ENCODE measurements around the gene ARHGAP8.
"Not testable (repeated sequence)": the region's sequence is repeated elsewhere in the genome, so short reads cannot be mapped to it uniquely, and the experiment has no call there.

ARHGAP8 gene

DNA sequence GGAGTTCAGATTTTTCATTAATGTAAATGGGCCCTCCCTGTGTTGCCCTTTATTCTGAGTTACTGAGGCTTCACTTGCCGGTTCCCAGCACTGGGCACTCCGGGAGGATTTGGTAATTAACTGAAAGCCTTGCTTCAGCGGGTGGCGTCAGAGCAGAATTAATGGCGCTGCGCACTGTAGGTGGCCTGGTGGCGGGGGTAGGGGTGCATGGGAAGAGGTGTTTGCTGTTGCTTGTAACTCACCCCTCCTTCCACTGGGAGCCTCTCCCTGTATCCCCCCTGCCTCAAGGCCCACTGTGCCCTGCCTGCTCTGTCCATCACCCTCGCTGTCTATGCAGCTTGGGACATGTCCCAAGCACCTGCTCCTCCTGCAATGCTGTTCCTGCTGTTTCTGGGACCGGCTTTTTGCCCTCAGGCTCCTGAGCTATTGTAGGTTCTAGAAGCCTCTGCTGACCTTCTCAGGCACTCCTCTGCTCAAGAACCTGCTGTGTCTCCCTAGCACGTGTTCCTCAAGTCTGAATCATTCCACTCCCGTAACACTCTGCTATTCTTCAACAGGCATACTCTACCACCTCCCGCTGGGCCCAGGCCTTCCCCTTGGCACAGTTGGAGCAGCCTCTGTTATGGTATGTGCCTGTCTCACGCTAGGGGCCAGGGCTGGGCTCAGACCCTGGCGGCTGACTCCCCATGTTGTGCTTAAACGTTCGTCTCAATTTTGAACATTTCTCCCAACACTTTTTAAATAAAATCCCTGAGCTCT, 24.4 kb downstream of the ARHGAP8 start:
- no peak for DNase-seq

DNA sequence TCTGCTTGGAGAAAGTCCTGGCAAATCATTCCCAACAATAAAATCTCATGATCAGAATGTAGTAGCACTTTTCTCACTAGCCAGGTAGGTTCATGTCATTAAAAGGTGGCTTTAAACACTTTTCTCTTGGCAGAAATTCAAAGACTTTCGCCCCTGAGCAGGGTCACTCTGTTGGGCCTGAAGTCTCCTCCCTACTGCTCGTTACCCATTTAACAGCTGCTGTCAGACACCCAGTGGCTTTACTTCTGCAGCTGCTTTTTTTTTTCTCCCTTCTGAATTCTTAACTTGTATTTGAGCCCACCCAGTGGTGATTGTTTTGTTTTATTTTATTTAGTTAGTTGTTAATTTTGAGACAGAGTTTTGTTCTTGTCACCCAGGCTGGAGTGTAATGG, 25.0 kb downstream of the ARHGAP8 start:
- no peak for DNase-seq

DNA sequence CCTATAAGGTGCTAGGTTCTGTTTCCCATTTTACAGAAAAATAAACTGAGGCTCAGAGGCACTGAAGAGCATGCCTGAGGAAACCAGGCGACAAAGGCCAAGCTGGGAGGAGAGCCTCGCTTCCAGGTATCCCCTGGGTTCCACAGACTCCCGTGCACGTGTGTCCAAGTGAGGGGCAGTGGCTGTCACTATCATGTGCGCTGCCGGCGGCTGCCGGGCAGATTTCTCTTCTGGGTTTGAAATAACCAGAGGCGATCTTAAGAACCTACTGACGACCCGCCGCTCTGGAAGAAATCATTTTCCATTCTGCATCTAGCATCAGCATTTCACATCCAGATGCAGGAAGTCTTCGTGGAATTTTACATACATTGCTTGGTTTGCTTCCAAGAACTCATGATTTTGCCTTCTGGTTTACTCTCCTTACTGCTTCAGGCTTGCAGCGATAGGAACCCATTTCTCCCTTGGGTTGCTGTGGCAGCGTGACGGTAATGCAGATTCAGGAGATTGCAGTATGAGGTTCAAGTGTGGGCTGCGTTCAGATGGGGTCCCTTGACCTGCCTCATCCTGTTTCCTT, 28.6 kb downstream of the ARHGAP8 start:
- DNase-seq: no peak

DNA sequence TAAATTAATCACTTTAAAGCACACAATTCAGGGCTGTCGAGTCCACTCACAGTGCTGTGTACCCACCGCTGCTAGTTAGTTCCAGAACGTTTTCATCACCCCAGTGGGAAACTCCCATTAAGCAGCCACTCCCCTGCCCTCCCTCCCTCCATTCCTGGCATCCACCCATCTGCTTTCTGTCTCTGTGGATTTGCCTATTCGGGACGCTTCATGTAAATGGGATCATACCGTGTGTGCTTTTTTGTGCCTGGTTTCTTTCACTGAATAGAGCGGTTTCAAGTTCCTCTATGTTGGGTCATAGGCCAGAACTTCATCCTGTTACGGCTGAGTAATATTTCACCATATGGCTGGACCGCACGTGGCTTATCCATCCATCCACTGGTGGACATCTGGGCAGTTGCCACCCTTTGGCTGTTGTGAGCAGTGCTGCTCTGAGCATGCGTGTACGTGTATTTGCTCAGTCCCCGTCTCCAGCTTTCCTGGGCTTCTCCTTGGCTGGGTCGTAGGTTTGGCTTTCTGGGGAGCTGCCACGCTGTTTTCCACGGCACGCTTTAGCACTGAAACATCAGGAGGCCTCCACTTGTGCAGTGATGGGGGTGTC, 30.1 kb downstream of the ARHGAP8 start:
- DNase-seq: no peak

DNA sequence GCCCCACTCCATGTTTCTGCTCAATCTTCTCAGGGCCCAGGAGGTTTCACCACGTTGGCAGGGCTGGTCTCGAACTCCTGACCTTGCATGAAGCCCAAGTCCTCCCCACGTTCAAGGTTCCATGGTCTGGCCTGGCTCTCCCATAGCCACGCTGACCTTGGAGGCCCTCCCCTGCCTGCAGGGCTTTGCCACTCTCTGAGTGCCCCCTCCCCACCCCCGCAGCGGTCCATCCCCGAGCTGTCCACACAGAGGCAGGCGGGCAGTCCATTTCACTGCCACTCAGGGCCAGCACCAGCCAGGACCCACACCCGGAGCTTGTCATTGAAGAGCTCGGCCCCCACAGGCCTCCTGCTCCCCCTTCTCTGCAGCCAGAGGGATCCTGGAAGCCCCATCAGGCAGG, 30.7 kb downstream of the ARHGAP8 start:
- DNase-seq: no peak

DNA sequence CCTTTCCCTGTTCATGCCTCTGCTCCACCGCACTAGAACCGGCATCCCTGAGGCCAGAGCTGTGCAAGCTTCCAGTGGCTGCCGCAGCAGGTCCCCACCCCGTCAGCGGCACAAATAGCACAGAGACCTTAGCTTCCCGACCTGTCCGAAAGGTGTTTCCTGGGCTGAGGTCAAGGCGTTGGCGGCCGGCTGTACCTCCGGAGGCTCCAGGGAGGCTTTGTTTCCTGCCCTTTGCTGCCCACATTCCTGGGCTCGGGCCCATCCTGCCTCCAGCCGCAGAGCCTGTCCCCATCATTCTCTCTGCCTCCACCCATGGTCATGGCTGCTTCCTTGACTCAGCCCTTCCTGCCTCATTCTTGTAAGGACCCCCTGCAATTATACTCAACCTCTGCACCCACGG, 31.2 kb downstream of the ARHGAP8 start:
- DNase-seq: no peak

DNA sequence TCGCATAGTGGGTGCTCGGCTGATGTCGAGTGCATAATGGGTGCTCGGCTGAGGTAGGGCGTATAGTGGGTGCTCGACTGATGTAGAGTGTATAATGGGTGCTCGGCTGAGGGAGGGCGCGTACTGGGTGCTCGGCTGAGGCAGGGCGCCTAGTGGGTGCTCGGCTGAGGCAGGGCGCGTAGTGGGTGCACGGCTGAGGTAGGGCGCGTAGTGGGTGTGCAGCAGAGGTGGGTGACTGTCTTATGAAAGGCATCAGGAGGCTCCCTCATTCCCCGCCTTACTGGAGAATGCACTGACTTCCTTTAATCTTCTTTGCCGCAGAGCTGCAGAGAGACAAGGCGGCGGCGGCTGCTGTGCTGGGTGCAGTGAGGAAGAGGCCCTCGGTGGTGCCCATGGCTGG, 33.8 kb downstream of the ARHGAP8 start:
- no peak for DNase-seq

DNA sequence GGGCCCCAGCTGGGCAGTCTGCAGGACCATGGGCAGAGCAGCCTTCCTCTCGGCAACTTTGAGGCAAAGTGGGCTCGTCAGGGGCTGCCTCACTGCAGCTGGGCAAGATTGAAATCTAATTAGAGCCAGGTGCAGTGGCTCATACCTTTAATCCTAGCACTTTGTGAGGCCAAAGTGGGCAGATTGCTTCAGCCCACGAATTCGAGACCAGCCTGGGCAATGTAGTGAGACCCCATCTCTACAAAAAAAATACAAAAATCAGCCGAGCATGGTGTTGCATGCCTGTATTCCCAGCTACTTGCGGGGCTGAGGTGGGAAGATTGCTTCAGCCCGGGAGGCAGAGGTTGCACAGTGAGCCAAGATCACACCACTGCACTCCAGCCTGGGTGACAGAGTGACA, 34.2 kb downstream of the ARHGAP8 start:
- no peak for DNase-seq

DNA sequence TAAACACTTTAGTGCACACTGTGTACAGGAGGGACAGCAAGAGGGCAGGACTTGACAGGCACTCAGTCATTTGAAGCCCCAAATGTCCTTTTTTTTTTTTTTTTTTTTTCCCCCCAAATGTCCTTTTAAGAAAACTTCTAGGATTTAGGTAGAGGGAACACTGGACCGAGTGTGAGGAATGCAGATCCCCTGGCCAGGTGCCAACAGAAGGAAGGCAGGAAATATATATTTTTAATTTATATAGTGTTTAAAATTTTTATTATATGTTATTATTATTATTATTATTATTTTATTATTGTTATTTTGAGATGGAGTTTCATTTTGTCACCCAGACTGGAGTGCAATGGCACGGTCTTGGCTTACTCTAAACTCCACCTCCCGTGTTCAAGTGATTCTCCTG, 35.5 kb downstream of the ARHGAP8 start:
- DNase-seq: no peak

DNA sequence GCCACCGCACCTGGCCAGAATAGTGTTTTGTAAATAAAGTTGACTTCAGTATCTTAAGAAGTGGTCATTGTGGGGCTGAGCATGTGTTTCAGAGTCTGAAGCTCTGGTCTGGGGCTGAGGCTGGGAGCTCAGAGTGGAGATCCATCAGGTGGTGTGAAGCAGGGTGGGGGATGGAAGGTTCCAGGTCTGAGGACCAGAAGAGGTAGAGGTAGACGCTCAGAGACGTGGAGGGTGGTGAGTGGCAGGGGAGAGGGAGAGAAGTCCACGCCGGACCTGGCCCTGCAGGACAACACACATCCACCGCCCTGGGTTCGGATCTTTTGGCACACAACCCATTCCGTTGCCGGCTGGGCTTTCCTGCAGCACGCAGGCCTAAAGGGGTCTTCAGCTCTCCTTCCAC, 40.7 kb downstream of the ARHGAP8 start:
- no peak for DNase-seq

DNA sequence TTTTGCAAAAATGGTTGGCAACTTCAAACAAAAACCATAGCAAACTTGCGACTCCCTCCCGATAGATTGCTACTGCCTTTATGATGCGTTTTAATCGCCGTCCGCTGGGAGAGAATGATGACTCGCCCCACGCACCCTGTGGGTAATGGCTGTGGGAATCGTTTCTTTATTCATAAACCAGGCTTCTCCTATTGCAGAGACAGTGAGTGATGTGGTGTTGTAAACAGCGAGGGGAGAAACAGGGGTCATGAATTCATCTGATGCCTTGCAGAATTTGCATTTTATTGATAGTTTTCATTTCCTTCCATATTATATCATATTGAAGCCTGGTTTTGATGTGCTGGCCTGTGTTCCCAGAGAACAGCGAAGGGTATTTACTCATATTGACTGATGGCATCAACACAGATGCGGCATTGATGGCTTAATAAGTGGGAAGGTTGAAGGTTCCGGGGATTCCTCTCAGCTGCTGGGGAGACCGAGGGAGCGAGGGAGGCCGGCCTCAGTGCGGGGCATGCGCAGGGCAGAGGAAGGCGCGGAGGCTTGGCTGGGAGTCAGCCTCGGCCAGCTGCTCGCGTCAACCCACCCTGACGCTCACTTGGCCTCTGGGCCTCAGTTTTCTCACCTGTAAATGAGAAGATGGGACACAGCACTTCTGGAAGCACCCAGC, 41.3 kb downstream of the ARHGAP8 start:
- no peak for DNase-seq

DNA sequence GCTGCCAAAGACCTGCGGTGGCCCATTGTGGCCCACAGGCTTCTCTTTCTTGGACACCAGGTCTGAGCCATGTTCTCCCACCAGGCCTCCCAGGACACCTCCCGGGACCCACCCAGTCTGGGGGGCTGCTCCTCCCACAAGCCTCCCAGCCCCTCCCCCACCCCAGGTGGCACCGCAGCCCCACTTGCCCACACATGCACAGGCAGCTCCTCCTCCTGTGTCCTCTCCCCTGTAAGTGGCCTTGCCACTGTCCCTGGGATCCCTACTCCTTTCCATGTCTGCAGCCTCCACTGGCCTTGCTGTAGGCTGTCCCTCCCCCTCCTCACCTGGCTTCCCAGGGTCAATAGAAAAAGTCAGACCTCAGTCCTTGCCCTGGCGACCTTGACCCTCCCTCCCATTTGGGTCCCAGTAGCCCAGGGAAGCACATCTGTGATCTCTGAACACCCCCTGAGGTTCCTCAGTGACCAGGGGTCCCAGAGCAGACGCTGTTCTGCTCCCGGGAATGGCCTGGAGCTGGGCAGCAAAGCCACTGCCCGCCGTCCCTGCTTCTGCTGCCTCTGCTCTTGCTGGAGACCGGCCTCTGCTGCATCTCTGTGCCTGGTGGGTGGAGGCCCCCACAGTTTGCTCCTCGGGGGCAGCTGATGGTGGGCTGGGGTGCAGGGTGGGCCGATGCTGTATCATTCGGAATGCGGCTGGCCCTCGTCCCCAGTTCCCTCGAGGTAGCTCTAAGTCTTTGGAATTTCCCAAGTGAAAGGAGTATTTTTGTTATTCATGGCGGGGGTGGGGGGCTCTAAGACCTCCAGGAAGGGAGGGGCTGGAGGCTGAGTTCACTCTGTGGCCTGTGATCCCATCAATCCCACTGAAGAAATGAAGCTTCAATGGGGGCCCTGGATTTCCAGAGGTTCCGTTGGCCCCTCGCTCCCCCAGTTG, 43.6 kb downstream of the ARHGAP8 start:
- no peak for DNase-seq

DNA sequence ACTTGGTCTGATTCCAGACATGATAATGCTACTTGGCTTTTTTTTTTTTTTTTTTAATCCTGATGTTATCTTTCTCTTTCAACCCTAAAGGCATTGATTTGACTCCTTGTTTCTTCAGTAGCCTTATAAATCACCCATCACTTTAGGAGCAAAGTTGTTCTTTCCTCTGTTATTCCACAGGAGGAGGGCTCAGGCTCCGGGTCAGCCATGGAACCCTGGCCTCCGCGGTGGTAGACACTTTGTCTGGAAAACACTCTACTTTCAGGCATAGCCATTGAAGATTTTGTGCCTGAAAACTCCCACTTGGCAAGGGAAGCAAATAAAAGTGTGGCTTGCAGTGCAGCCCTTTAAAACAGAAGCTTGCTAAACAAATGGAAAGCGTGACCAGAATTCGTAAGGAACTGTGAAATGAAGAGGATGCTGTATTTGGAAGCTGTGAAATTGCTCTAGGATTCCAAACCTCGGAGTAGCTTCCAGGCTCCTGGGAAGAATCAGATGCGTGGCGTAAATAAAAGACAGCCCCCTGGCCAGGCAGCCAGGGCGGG, 44.9 kb downstream of the ARHGAP8 start:
- no peak for DNase-seq

DNA sequence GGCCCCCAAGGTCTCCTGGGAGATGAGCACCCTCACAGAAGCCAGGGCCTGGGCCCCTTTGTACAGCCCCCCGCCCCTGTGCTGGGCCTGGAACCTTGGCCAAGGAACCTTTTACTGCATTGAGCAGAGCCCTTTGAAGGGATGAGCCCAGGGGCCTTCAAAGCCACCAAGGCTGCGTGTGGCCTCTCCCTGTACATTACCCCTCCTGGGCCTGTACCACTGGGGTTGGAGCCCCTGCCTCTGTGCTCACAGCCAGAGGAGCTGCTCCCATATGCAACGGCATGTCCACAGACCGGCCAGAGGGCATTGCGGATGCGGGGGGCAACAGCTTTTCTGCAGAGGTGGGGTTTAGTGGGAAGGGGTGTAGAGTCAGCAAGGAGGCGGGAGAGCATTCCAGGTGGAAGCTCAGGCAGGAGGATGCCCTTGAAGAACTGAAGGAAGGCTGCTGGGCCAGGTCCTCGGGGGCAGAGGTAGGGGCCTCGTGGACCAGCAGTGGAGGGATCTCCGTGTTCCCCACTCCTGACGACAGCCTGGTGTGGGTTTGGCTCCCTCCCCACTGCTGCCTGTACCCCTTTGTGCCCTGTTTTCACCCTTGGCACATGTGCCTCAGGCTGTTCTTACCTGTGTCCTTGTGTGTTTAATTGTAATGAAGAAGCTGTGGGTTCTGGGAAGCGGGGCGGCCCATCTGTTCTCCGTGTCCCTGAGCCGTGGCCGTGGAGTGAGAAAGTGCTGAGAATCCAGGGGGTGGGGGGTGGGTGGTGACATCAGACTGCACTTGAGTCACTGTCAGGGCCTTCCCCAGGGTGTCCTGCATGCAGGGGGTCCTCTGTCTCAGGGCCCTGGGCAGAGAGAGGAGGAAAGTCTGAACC, 46.9 kb downstream of the ARHGAP8 start:
- DNase-seq: no peak

DNA sequence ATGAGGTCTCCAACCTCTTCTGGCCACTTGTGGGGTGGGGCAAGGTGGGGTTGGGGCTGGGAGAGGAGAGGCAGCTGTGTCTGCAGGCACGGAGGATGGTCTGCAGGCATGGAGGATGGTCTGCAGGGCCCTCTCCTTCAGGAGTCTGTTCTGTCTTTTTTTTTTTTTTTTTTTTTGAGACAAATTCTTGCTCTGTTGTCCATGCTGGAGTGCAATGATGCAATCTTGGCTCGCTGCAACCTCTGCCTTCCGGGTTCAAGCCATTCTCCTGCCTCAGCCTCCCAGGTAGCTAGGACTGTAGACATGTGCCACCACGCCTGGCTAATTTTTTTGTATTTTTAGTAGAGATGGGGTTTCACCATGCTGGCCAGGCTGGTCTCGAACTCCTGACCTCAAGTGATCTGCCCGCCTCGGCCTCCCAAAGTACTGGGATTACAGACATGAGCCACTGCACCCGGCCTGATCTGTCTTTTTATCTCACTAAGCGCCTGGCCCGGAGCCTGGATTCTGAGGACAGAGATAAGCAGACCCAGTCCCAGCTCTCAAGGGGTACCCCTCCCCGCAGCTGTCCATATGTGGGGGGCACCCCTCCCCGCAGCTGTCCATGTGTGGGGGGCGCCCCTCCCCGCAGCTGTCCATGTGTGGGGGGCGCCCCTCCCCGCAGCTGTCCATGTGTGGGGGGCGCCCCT, 47.7 kb downstream of the ARHGAP8 start:
- DNase-seq: not testable (repeated sequence)

DNA sequence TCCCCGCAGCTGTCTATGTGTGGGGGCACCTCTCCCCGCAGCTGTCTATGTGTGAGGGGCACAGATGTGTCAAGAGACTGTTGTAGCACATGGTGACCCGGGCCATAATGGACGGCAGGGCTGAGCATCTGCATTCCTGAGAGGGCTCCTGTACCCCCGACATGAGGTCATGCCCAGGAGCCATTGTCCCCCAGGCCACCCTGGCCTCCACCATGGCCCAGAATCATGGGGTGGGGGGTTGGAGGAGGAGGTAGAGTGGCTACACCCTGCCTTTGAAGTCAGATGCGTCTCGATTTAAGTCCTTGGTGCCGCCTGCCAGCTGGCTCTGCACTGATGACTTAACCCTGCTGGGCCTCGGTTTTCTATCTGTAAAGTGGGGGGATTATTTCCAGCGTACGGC, 49.1 kb downstream of the ARHGAP8 start:
- DNase-seq: no peak

DNA sequence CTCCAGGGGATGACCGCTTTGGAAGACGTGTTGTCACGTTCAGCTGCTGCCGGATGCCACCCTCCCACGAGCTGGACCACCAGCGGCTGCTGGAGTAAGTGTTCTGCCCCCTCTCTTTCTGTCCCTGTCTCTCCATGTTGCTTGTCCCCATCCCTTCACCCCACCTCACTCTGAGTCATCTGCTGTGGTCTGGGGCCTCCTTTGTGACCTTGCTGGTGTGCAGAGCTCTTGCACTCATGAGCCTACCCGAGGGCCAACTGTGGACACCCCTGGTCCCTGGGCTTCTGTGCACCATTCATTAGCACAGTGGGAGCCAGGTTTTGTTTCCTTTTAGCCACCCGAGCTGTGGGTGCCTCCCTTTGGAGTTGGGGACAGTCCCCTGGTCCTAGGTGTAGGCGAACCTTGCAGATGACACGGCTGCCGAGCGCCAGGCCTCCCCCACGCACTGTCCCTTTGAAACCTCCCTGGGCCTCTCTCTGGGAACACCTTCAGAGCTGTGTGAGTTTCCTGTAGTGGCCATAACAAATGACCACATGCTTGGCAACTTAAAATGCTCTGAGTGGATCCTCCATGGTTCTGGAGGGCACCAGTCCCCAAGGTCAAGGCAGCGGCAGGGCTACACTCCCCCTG, 49.8 kb downstream of the ARHGAP8 start:
- DNase-seq: no peak

DNA sequence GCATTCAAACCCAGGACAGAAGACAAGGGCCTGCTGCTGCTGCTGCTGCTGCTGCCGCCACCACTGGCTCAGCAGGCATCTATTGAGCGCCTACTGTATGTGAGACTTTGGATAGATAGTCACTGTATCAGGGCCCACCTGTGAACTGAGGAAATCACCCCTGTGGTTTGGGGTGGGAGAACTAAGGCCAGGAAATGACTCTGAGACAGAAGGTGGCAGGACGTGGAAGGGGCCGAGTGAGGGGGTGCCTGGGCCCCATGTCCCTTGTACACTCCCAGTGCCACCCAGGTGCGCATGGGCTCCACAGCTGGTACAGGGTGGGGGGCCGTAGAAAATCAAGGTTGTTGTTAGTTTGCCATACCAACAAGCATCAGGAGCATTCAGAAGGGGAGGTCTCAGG, 50.6 kb downstream of the ARHGAP8 start:
- no peak for DNase-seq

DNA sequence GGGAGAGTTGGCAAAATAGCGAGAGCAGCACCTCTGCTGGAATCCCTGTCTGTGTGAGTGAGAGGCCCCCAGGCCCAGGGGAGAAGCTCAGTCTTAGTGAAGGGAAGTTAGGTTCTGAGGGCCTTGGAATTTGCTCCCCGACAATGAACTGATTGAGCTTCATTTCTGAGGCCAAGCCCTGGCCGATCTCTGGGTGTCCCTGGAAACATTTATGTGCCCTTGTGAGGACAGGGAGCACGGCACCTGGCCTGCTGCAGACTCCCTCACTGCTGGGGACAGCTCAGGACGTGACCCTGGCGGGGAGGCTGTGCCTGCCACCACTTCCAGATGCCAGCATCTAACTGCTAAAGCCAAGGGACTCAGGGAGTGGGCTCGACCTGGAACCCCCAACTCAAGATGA, 52.0 kb downstream of the ARHGAP8 start:
- DNase-seq: no peak

DNA sequence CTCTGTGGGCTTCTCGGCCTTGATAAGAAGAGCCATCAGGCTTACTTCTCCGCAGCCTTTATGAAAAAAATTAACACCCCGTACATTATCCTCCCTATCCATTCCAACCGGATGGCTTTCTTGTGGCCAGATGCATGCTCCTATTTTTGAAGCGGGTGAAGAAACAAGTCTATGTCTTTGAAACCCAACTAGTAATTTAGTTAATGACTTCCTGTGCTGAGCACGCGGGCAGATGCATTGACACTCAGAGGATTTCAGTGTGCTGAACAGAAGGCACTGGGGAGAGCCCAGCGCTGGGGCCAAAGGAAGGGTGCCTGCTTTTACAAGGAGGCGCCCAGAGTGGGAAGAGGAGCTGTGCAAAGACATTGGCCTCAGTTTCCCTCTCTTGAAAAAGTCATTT, 53.3 kb downstream of the ARHGAP8 start:
- DNase-seq: no peak

DNA sequence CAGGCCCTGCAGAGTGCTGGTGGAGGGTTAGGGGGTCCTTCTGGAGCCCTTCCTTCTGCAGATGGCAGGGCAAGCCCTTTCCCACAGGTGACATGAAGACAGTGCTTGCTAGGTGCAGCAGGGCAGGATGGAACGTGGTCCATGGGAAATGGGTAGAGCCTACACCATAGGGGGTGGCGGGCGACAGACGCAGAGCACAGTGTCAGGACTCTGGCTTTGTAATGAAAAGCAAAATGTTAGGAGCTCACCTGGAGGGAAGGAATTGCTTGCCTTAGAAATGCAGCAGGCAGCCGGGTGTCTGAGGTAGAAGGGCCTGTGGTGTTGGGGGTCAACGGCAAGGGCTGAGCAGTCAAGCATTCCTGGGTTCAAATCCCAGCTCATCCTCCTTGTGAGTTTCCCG, 54.9 kb downstream of the ARHGAP8 start:
- no peak for DNase-seq

Measured in activated CD4-positive, alpha-beta T cell treated with anti-CD3 and anti-CD28 coated beads, Interleukin-2, Interleukin-6, amounts not matched to agents 100 ng/mL and 50 ng/mL, durations not matched to agents 16 hours and 8 hours (primary cell).